Gastroesophageal sphincter (tissue), 4 donors: ENCODE measurements around the gene CES4A. TPM values are rescaled to one million over a fixed set of nuclear protein-coding genes. Genes with fewer than 3 reads are reported as not detected.

Experiments used
- ATAC-seq: fragments of 150-250 bp; one replicate; pipeline ENCODE4 v1.9.1; 2016; ENCODE audit warnings: mild to moderate bottlenecking, moderate library complexity
- H3K27ac ChIP-seq, 4 donors: fragments of 200-600 bp; sonication (generic) in 3 of 4; 1 replicate in 3 of 4; 2 replicates in 1 of 4; pipeline ENCODE4 v1.5.1; 2016 to 2019
- H3K27me3 ChIP-seq: fragments of 200-600 bp; sonication (generic); one replicate; pipeline ENCODE4 v1.5.1; 2019
- H3K36me3 ChIP-seq, 2 donors: fragments of 200-600 bp; sonication (generic); one replicate each; pipeline ENCODE4 v1.5.1; 2019; ENCODE audit warnings: control low read depth in 1 of 2
- H3K4me1 ChIP-seq, 3 donors: fragments of 200-600 bp; sonication (generic); 1 replicate in 2 of 3; 2 replicates in 1 of 3; pipeline ENCODE4 v1.5.1; 2016 to 2019; ENCODE audit warnings: control low read depth in 2 of 3
- H3K4me3 ChIP-seq, 2 donors: fragments of 200-600 bp; sonication (generic); one replicate each; pipeline ENCODE4 v1.5.1; 2019; ENCODE audit warnings: mild to moderate bottlenecking in 1 of 2, moderate library complexity in 1 of 2
- H3K9me3 ChIP-seq, 3 donors: fragments of 200-600 bp; sonication (generic); one replicate each; pipeline ENCODE4 v1.5.1; 2017 to 2019; ENCODE audit warnings: control low read depth in 2 of 3
- EP300 ChIP-seq: sonication (generic); formaldehyde crosslinking; IDR thresholded peaks from one replicate; pipeline ENCODE4 v1.6.1; 2017; ENCODE audit warnings: antibody characterized with exemption, mild to moderate bottlenecking
- POLR2A ChIP-seq, 2 donors: fragments of 450-650 bp; IDR thresholded peaks; one replicate each; pipeline ENCODE4 v1.6.1; 2017; ENCODE audit warnings: antibody characterized with exemption in 2 of 2, mild to moderate bottlenecking in 2 of 2, moderate library complexity in 1 of 2
- POLR2AphosphoS5 ChIP-seq: sonication (generic); formaldehyde crosslinking; IDR thresholded peaks from one replicate; pipeline ENCODE4 v1.6.1; 2017; ENCODE audit warnings: antibody characterized with exemption
- WGBS, 2 donors: methylation state at CpG; one replicate each; pipeline ENCODE4 v1.1.5; 2018; ENCODE audit warnings: low coverage in 1 of 2; 5-methylcytosine and 5-hydroxymethylcytosine counted together
- total RNA-seq, 4 donors: library from RNA; depleted of rRNA; stranded (reverse); fragments of >200 nt; gene quantifications; one replicate each; pipeline ENCODE4 v1.1.0, GENCODE V29; 2016
- TF ChIP-seq, protein P1 (sequence below), 4 experiments: fragments of 200-600 bp in 2 of 4; fragments of 450-650 bp in 2 of 4; sonication (generic) in 1 of 4; IDR thresholded peaks; one replicate each; pipeline ENCODE4 v1.5.1; 2017 to 2019; ENCODE audit warnings: antibody characterized with exemption in 4 of 4, mild to moderate bottlenecking in 2 of 4, moderate library complexity in 2 of 4

CES4A gene
- total RNA-seq, 4 donors from 2014 or later: 1.2 to 6.1 (median 2.6) TPM

GRCh38 chr16:67028696-67029253 is 40.4 kb downstream of the CES4A start, which contains the start of gene CBFB:
Gene CBFB, plus strand, starts transcription at chr16:67029149. Its CDS starts 259 bp downstream, at chr16:67029408.
- Histone ChIP-seq H3K27ac (peak within 1 kb of the TSS; percentile 98 to 99 (median 98)), H3K4me3 (peak within 1 kb of the TSS; percentile 80 to 98), H3K9me3 (no peaks in the 10 kb centered on the region), H3K4me1 (peaks cover 0 to 46% (median 12%) of the 10 kb centered on the region in 3 donors), H3K27me3 (no peaks in the 10 kb centered on the region), H3K36me3 (no peaks in the 10 kb centered on the region)
- peak; percentile 94 for ATAC-seq
- TF ChIP-seq EP300 (no peak), POLR2A (IDR thresholded peaks at IDR 0.05) (peak; percentile 44 to 88), POLR2AphosphoS5 (peak; percentile 82)
- TF ChIP-seq, protein P1, sequence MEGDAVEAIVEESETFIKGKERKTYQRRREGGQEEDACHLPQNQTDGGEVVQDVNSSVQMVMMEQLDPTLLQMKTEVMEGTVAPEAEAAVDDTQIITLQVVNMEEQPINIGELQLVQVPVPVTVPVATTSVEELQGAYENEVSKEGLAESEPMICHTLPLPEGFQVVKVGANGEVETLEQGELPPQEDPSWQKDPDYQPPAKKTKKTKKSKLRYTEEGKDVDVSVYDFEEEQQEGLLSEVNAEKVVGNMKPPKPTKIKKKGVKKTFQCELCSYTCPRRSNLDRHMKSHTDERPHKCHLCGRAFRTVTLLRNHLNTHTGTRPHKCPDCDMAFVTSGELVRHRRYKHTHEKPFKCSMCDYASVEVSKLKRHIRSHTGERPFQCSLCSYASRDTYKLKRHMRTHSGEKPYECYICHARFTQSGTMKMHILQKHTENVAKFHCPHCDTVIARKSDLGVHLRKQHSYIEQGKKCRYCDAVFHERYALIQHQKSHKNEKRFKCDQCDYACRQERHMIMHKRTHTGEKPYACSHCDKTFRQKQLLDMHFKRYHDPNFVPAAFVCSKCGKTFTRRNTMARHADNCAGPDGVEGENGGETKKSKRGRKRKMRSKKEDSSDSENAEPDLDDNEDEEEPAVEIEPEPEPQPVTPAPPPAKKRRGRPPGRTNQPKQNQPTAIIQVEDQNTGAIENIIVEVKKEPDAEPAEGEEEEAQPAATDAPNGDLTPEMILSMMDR (IDR thresholded peaks at IDR 0.05): peak in 2 of 4 experiments; percentile 23 to 28
- WGBS, 2 donors: no CpG with 5 or more reads among the region's 69 CpGs

GRCh38 chr16:67029254-67030096 is 41.1 kb downstream of the CES4A start:
- no peaks in the 10 kb centered on the region for H3K9me3 ChIP-seq
- peak overlapping the region; percentile 80 to 98 for H3K4me3 ChIP-seq
- no peaks in the 10 kb centered on the region for H3K36me3 ChIP-seq
- TF ChIP-seq, protein P1 (IDR thresholded peaks at IDR 0.05): no peak
- TF ChIP-seq POLR2AphosphoS5 (peak; percentile 22), POLR2A (IDR thresholded peaks at IDR 0.05) (peak; percentile 11 to 27)
- WGBS, 2 donors: 0% methylated on average over 1 of the region's 123 CpGs; no CpG with 5 or more reads in 1 of the 2 donors
- H3K27me3 ChIP-seq: no peaks in the 10 kb centered on the region
- H3K27ac ChIP-seq: peak overlapping the region; percentile 98 to 99 (median 98)
- ATAC-seq: peak; percentile 63
- H3K4me1 ChIP-seq: peaks cover 0 to 48% (median 12%) of the 10 kb centered on the region in 3 donors

DNA sequence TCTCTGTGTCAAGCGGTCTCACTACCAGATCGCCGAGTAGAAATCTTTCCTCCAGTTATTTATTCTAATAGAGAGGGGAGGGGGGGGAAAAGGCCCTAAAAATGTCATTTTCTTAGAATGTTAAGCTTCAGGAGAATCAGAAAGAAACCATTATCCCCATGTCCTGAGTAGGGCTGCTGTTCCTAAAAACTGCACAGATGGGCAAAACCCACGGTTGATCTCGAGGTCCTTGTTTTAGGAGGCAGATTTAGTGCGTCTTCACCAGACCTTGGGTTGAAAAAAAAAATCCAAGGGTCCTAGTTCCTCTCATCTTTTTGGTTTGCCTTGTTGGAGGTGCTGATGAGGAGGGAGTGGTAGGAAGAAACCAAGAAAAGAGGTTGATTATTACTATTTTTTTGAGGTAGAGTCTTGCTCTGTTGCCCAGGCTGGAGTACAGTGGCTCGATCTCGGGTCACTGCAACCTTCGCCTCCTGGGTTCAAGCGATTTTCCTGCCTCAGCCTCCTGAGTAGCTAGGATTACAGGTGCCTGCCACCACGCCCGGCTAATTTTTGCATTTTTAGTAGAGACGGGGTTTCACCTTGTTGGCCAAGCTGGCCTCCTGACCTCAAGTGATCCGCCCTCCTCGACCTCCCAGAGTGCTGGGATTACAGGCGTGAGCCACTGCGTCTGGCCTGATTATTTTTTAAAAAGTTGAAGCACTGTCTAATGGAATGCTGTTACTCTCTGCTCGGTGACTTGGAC is 42.0 kb downstream of the CES4A start:
- ATAC-seq: no peak
- Histone ChIP-seq H3K36me3 (no peaks in the 10 kb centered on the region), H3K9me3 (no peaks in the 10 kb centered on the region), H3K4me1 (peaks cover 0 to 57% (median 12%) of the 10 kb centered on the region in 3 donors), H3K27me3 (no peaks in the 10 kb centered on the region), H3K4me3 (peak overlapping the region; percentile 80 to 98), H3K27ac (peak overlapping the region; percentile 98 to 99 (median 98))
- WGBS, 2 donors: 44% methylated on average over 8 to 17 of the region's 18 CpGs
- no peak for TF ChIP-seq POLR2A (IDR thresholded peaks at IDR 0.05)
- no peak for TF ChIP-seq EP300
- TF ChIP-seq, protein P1 (IDR thresholded peaks at IDR 0.05): no peak
- TF ChIP-seq POLR2AphosphoS5: no peak

DNA sequence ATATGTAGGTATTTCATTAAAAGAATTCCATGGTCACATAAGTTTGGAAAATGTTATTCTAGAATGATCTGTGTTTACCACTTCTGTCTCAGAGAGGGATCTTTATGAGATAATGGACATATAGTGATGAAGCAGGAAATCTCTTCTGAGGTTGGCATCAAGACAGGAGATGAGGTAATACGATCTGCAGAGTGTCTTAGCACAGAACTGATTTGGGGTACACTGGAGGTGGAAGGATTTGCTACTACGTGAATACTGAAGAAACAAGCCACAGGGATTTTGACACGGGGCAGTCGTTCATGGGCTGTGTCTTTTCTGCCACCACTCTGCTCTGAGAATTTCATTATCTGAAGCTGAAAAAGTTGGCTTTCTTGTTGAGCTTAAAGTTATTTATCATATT is 46.1 kb downstream of the CES4A start:
- Histone ChIP-seq H3K27me3 (no peaks in the 10 kb centered on the region), H3K27ac (peak overlapping the region in 1 of 4 donors; percentile 13), H3K4me3 (no peak overlapping the region), H3K9me3 (no peaks in the 10 kb centered on the region), H3K36me3 (peaks cover 0 to 4% of the 10 kb centered on the region in 2 donors), H3K4me1 (peaks cover 0 to 61% (median 12%) of the 10 kb centered on the region in 3 donors)
- WGBS, 2 donors: 25 to 27% methylated on average over 4 of the region's 4 CpGs
- no peak for ATAC-seq
- no peak for TF ChIP-seq POLR2A (IDR thresholded peaks at IDR 0.05)
- no peak for TF ChIP-seq EP300
- no peak for TF ChIP-seq POLR2AphosphoS5
- TF ChIP-seq, protein P1 (IDR thresholded peaks at IDR 0.05): no peak
